ENCODE data around the gene HFM1.
"Not testable (repeated sequence)": the region's sequence is repeated elsewhere in the genome, so short reads cannot be mapped to it uniquely, and the experiment has no call there.

The HFM1 gene

GRCh38 chr1:91345395-91346005 is 59.1 kb downstream of the HFM1 start:
- no peak for DNase-seq

DNA sequence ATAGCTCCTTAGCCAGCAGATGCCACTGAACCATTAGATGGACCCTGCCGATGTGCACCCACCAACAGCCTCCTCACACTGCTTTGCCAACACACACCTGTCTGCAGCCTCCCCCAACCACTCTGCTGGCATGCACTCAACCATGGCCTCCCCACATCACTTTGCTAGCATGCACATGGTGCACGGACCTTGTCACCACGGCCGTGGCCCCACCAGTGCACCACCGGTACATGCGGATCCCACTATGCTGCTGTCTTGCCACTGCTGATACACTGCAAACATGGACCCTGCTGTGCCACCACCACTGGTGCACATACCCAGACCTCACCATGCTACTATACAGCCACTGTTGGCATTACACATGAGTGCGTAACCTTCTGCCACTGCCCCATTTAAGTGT is 66.1 kb downstream of the HFM1 start:
- DNase-seq, result no peak

- no peak for DNase-seq
Observed at GRCh38 chr1:91335603-91336002, 69.0 kb downstream of the HFM1 start.

DNA sequence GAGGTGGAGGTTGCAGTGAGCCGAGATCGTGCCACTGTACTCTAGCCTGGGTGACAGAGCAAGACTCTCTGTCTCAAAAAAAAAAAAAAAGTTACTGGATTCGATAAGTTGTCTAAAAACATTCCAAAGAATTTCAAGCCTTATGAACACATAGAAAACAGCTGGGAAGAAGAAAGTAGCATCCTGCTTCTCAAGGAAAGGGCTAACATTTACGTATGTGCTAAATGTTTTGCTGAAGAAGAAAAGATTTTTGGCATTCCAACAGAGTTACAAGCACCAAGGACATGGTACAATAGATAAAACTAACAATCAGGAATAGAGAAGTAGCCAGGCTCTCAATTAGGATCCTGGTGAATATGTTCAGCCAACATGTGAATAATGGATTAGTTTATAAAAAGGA is 69.8 kb downstream of the HFM1 start:
- DNase-seq, result no peak

DNA sequence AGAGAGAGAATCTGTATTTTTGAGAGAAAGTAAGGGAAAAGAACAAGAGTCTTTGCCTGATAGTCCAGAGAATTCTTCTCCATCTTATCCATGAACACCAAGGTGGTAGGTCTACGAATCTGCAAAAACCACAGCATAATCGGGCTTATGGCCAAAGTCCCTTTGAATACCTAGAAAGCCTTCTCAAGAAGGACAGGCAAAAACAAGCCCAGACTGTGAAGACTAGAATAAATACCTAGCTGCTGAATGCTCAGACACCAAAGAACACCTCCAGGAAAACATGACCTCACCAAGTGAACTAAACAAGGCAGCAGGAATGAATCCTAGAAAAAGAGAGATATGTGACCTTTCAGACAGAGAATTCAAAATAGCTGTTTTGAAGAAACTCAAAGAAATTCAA is 79.2 kb downstream of the HFM1 start:
- no peak for DNase-seq

DNA sequence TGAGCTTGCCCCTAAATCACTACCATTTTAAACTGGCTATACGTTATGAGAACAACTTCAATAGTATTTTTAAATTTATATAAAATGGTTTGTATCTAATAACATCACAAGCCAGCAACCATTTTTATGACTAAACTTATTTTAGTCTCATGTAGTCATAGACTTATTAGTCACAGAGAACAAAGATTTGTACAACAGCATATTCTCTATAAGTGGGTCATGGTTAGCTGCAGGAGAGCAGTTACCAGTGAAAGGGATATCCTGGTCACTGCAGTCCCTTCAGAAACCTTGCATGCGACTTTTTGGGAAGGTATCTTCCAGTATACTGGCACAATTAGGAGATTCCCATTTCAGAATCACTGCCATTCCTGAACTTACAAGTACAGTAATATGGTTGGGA is 90.0 kb downstream of the HFM1 start:
- no peak for DNase-seq

DNA sequence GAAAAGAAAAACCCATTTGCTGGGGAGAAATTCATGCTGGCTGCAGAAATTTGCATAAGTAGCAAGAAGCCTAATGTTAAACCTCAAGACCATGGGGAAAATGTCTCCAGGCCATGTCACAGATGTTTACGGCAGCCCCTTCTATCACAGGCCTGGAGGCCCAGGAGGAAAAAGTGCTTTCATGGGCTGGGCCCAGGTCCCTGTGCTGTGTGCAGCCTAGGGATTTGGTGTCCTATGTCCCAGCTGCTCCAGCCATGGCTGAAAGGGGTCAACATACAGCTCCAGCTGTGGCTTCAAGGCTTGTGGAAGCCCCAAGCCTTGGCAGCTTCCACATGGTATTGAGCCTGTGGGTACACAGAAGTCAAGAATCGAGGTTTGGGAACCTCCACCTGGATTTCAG is 93.0 kb downstream of the HFM1 start:
- DNase-seq, result no peak

- no peak for DNase-seq
Observed at GRCh38 chr1:91308544-91308943, 96.1 kb downstream of the HFM1 start.

GRCh38 chr1:91307784-91308409 is 96.7 kb downstream of the HFM1 start:
- no peak for DNase-seq

- DNase-seq, result no peak
Observed at GRCh38 chr1:91303165-91303564, 101.5 kb downstream of the HFM1 start.

- not testable (repeated sequence) for DNase-seq
Observed at GRCh38 chr1:91288843-91289553, 115.6 kb downstream of the HFM1 start.

GRCh38 chr1:91286962-91287317 is 117.7 kb downstream of the HFM1 start:
- not testable (repeated sequence) for DNase-seq

GRCh38 chr1:91286259-91286961 is 118.2 kb downstream of the HFM1 start:
- not testable (repeated sequence) for DNase-seq

DNA sequence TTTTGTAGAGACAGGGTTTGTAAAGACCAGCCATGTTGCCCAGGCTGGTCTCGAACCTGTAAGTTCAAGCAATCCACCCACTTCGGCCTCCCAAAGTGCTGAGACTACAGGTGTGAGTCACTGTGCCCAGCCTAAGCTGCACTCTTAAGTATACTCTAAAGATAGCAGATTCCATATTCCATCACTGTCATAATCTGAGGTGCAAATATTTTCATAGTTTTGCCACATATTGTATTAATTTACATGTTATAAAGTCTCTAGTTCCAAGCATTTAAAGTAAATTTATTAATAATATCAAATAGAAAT is 121.3 kb downstream of the HFM1 start:
- DNase-seq, result no peak

GRCh38 chr1:91282695-91283420 is 121.8 kb downstream of the HFM1 start:
- DNase-seq, result no peak

- no peak for DNase-seq
Observed at GRCh38 chr1:91281782-91282181, 122.9 kb downstream of the HFM1 start.

DNA sequence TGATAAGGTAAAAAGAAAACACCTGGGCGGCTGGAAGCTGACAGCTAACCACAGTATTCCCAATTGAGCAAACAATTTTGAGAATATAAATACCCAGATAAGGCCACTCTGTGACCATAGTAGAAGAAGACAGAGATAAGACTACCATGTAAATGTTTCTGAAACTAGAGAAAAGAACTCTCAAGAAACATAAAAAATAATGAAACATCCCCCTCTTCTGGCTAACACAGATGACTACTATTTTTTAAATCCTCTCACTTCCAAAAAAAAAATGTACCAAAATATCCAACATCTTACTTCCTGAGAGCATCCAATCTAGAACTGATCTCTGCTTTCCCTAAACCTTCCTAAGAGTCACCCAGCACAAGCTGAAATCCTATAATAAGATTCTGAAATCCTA is 125.9 kb downstream of the HFM1 start:
- DNase-seq, result no peak

- DNase-seq, result no peak
Observed at GRCh38 chr1:91273875-91274274, 130.8 kb downstream of the HFM1 start.

GRCh38 chr1:91261655-91262054 is 143.0 kb downstream of the HFM1 start:
- DNase-seq, result no peak

- DNase-seq, result no peak
Observed at GRCh38 chr1:91245435-91245834, 159.2 kb downstream of the HFM1 start.

DNA sequence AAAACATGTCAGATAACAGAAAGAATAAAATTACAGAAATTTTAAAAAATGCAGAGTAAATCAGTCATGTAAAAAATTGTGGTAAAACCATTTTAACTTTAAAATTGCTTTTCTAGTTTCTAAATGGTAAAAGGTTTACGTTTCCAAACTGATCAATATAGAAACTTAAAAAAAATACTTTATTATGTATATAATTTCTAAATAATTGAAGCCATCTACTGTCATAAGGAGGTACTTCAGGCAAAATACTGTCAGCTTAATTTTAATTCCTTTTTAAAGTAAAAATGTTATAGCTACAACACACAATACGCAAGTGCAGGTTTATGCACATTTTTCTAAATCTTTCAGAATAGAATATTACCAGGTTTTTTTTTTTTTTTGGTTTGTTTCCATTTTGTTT is 159.9 kb downstream of the HFM1 start:
- DNase-seq, result no peak

- no peak for DNase-seq
Observed at GRCh38 chr1:91243171-91243570, 161.5 kb downstream of the HFM1 start.

- DNase-seq, result no peak
Observed at GRCh38 chr1:91234181-91234580, 170.5 kb downstream of the HFM1 start.
